Kidney tubule cell (primary cell): ENCODE data around the gene SEPTIN6.
"Not testable (repeated sequence)": the region's sequence is repeated elsewhere in the genome, so short reads cannot be mapped to it uniquely, and the experiment has no call there.

Experiments
- DNase-seq: peaks from one replicate; pipeline ENCODE4 v3.0.0-alpha.2; 2018; ENCODE audit warnings: low spot score

SEPTIN6 gene

DNA sequence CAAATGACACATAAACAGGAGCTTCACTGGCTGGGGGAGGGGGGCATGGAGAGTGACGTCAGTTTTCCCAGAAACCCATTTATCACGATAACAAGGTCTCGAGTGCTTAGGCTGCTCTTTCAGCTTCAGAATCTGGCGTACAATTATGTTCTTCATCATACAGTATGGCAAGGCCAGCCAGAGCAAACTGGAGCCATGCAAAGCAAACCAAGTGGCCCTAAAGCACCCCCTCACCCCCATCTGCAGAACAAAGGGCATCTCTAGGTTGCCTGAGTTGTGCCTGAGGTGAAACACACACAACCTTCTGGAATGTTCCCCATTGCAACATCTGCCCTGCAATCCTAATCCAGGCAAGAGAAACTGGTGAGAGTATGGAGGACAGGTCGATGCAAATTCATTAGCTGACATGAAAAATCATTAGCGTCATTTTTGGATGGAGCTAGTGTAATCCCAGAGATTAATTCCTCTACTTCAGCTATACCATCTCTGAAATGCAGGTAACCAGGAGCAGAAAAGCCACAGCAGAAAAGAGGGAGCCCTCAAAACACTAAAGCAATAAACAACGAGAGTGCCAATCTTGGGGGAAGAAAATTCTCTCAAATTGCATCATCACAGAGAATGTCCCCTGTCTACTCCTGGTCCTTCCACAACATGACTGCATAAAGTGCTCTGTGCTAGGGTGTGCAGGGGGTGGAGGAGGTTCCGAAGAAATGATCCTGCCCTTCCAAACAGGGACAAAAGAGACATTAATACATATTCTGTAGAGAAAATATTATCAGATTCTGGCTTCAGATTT, 1.8 kb downstream of the SEPTIN6 start:
- no peak for DNase-seq

DNA sequence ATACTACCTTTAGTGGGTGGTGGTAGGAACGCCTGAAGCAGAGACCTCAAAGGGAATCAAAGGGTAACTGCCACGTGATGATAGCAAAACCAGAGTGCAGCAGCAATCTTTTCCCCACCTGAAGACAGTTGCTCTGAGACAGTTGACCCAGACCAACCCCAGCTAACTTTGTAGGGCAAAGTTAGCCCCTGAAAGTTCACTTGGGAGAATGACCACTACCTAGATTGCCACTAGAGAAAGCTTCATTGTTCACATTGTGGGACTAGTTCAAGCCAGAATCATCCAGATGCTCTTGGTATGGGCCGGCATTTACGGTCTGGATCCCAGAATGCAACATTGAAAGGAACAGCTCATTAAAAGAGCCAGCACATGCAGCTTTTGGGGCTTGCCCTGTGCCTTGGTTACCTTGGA, 4.1 kb downstream of the SEPTIN6 start:
- no peak for DNase-seq

GRCh38 chrX:119687661-119688413, 5.1 kb downstream of the SEPTIN6 start:
- DNase-seq, result no peak

DNA sequence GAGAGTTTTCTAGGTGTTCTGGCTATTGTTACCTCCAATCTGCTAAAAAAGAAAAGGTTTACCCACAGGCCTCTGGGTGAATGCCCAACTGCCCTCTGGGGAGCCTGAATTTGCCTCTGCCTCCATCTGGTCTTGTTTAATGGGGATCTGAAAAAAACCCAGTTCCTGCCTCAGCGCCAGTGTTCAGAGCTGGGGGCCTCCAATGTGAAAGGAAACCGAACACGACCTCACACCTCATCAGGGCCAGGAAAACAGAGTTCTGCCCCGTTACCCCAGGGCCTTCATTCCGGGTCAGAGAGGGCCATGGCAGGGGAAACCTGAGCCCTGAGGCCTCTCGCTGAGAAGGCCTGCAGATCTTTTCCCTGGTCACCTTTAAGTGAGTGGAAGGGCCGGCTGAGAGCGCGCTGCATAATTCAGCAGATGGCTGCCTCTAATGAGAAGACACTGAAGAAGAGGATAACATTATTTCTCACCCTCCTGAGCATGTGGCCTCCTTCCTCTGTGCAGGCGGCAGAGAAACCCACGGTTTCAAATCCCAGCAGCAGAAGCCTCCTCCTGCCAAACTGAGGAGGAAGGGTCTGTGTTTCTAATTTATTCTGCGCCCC, 6.8 kb downstream of the SEPTIN6 start:
- DNase-seq, result no peak

DNA sequence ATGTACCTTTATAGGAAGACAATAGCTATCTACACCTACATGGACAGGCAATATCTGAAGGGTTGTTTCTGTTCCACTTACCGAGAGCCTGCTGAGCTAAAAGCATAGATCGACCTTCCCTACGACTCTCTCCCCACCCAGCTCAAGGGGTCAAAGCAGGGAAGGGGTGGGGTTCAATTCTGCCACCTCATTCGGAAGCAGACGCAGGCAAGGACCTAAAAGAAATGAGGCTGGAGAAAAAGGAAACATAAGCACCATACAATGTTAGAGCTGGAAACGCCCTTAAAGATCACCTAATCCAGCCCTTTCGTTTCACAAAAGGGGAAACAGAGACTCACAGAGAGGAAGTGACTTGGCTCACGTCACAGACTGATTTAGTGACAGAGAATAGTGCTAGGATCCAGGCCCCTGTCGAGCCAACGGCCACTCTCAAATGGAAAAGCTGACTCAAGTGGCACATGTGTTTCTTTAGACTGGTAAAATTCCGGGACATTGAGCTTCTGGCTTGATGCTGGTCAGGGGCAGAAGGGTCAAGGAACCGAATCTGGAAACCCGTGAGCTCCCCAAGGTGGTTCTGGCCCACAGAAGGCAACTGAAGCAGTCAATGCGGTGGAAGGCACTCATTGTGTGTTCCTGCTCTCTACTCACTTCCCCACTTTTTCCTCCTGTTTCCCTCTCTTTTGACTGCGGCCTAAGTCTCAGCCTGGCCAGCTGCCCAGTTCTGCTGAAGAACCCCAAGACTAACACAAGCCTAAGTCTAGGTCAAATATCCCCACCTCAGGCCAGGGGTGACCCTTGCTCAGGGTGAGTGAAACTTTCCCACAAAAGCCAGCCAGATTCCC, 7.5 kb downstream of the SEPTIN6 start:
- DNase-seq, result no peak

DNA sequence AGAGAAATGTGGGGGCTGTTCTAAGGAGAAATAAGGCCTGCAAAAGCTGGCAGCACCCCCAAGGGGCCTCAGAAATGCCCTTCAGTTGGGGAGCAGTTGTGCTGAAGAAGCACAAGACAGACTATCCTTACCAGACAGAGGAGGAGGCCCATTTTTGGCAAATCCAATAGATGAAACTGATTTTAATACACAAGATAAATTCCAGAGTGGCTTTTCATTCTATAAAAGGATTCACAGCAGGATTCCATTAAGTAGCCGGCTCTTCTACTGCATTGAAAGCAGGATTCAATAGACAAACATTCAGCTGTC, 8.1 kb downstream of the SEPTIN6 start:
- no peak for DNase-seq

DNA sequence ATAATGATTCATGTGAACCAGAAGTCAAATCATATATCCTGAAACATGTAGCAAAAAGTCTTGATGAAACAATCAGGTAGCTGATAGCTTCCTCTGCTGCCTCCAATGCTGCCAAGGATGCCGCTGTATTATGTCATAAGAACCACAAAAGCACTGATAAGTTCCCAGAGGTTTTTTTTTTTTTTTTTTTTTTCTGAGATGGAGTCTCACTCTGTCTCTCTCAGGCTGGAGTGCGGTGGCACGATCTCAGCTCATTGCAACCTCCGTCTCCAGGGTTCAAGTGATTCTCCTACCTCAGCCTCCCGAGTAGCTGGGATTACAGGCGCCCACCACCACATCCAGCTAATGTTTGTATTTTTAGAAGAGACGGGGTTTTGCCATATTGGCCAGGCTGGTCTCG, 8.7 kb downstream of the SEPTIN6 start:
- not testable (repeated sequence) for DNase-seq

DNA sequence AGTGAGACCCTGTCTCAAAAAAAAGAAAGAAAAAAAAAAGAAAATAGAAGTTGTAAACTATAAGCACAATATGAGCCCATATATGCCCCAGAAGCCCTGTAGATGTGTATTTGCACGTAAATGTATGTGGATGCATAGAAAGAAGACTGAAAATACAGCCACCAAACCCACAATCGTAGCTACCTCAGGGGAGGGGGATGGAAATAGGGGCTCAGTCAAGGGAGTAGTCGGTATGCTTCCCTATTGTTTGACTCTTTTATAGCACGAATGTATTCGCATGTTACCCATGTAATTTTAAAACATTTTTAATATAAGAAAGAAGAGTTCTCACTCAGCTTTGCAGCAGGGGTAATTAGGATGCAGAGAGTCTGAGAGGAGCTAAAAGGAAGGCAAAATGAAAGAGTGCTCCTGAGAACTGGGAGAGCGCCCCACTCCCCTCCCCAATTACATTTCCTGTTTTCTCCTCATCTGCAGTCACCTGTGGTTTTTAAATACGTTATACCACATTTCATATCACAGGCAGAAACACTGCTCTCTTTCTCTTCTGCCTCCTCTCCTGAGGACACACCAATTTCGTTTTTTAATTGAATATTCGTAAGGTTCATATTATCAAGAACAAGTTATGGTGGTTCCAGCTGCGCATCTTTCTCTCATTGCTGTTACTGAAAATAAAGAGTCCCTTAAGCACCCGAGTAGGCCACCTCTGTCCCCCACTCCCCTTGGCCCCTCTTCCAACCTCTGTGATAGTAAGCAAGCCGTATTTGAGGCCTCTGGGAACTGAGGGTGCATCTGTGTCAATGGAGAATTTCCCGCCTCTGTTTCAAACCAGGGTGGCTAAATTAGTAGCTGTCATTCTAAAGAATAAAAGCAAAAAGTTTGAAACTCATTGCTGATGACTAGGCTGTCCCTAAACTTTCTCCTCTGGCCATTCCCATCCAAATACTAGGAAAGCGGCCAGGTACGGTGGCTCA, 10.7 kb downstream of the SEPTIN6 start:
- DNase-seq, result no peak

- DNase-seq, result no peak
Measured at GRCh38 chrX:119677654-119677981, 15.3 kb downstream of the SEPTIN6 start.

DNA sequence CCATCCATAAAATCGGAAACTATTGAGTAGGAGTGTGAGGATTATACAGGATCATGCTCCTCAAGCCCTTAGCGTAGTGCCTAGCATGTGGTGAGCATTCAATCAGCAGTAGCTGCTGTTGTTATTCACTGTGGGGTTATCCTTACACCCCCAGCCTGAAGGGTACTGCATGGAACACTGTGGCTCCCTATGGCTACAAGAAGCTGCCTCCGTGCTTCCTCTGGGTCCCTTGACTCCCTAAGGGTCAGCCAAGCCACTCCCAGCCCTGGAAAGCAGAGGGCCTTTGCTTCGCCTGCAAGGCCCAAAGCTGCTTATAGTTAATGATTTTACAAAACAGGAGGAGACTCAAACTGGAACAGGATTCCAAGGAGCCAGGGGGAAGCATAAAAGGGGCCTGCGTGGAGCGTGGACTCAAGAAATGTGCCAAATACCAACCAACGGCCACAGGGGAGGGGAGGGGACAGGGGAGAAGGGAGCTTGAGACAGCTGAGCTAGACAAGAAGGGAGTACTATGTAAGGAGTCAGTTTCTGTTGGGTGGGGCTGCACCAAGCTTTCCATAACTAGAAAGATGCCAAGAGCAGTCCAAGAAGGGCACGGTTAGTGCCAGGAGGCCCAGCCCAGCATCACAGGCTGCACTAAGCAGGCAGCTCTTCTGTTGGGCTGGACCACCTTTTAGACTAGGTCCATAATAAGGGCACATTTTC, 15.9 kb downstream of the SEPTIN6 start:
- no peak for DNase-seq

GRCh38 chrX:119673336-119673735, 19.6 kb downstream of the SEPTIN6 start:
- DNase-seq, result no peak

GRCh38 chrX:119672426-119672825, 20.5 kb downstream of the SEPTIN6 start:
- no peak for DNase-seq

DNA sequence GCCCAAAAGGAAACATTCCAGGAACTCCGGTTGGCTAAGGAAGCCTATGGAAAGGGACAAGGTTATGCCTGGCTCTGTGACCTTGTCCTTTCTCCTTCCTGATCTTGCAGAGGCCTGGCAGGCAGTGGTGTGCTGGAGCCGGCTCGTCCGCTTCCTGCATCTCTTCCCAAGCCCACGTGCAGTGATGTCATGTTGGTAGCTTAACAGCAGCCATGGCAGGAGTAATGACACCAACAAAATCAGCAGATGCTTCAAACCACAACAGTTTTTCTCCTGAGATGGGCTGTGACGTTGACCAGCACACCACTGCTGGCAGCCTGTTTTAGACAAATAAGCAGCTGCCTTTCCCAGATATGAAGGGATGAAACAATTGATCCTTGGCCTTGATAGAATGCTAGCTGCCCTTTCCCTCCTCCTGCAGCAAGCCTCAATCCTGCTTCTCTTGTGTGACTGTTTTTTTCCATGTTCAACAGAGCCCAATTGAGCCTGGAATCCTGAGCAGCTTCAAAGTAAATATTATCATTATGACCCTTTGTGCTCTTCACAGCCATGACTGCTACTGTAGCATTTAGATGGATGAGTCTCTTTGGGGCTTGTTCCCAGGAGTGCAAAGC, 23.4 kb downstream of the SEPTIN6 start:
- DNase-seq, result no peak

DNA sequence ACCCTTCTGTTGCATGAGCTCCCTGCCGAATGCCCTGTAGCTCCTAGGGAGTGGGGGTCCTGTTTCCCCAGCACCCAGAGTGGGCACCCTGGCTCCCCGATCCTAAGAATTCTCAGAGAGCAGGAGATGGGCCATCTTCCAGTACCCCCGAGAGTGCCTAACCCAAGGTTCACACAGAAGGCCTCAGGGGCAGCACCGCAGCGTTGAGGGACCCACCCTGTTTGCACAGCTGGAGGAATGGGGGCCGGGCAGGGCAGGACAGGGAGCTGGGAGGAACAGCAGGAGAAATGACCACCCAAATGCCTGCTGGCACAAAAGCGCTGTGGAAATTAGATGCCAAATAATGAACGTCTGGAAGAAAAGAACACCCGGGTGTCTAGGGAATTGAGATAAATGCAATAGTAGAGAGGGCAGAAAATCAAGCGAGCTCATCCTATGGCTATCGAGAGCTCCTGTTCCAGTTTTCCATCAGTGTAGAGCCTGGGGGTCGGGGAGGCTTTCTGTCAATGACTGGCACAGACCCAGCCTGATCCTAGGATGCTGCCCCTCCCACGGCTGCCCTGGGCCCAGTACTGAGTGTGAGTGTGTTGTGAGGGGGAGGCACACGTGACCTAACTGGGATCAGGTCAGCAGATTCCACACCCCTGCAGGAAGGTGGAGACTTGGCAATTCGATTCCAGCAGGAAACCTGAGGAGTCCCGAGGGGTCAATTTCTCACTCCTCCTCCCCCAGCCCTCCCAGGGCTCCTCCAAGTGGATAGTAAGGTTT, 25.7 kb downstream of the SEPTIN6 start:
- DNase-seq, result no peak

GRCh38 chrX:119664877-119665276, 28.1 kb downstream of the SEPTIN6 start:
- DNase-seq, result not testable (repeated sequence)

DNA sequence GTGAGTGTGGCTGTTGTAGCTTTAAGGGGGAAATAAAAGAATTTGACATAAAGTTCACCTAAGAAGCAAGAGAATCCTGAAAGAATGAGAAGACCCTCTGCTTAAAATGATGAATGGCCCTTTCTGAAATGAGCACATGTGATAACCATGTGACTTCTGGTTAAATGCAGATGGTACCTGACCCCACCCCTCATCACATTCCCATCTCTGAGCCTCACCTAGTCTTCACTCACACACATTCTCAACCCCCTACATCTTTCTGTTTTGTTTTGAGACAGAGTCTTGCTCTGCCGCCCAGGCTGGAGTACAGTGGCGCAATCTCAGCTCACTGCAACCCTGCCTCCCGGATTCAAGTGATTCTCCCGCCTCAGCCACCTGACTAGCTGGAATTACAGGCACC, 31.5 kb downstream of the SEPTIN6 start:
- no peak for DNase-seq

- no peak for DNase-seq
Measured at GRCh38 chrX:119659522-119659921, 33.4 kb downstream of the SEPTIN6 start.

DNA sequence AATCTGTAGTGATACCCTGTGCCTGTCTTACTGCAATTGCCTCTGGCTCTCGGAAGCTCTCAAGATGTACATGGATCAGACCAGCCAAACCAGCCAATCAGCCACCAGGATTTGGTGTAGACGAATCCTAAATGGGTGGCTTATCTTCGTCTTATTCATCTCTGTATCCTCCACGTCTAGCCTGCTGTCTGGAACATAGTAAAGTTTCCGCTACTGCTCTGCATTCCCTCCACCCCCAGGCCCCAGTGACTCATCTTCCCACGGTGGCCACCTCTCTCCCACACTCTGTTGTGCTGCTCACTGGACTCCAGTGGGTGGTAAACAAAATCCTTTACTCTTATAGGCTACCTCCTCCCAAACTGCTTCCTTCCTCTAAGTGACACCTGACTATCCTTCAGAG, 37.8 kb downstream of the SEPTIN6 start:
- peak; percentile 46 for DNase-seq

DNA sequence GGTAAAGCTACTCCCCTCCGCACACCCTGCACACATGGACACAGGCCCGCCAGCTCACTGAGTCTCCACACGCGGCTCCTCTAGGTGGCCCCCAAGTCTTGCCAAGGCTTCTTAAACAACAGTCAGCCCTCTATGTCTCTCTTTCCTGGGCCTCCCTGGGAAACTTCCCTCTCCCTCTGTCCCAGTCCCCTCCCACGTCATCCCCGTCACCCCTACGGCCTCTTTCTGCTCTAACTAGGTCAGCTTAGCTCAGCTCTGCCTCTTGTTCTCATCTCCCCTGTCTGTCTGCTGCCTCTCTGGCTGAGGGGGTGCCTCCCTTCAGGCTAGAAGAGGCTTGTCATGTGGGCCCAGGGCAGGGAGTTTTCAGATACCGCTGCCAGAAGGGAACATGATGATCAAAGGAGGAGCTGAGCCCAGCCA, 38.8 kb downstream of the SEPTIN6 start:
- DNase-seq, result no peak

- DNase-seq, result no peak
Measured at GRCh38 chrX:119648421-119648775, 44.6 kb downstream of the SEPTIN6 start.
